D721Med (cell line): Measurements from ENCODE around the gene OLA1.

Source experiments
- DNase-seq: peaks from one replicate; pipeline ENCODE4 v3.0.0; 2011; ENCODE audit warnings: low spot score; ENCODE audit not compliant: insufficient read length
- FAIRE-seq: peaks from 2 replicates; lab custom pipeline; 2011; peaks lifted over from hg19 to GRCh38; lab: Jason Lieb, UNC
- TF ChIP-seq, protein P1 (sequence below): IDR thresholded peaks from 2 replicates; pipeline ENCODE4 v1.5.1; 2012; ENCODE audit warnings: mild to moderate bottlenecking, control low read depth; ENCODE audit not compliant: insufficient read depth; ENCODE audit errors: missing control alignments

OLA1 gene

GRCh38 chr2:174124181-174124580 is 124.2 kb downstream of the OLA1 start:
- no peak for DNase-seq
- FAIRE-seq, result no peak

DNA sequence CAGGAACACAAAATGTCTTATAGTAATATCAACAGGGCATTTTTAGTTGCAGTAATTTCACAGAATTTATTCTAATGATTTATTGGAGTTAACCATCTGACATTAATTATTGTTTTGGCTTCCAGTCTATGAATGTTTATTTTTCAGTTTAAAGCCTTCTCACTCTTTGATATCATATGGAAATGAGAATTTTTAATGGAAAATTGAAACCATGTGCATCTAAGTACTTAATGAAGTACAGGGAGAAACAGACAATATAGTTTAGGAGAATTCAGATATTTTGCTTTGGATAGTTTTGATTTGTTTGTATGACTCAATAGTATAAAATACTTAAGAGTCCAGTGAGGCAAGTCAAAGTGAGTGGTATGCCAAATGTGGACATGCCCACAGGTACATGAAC is 126.1 kb downstream of the OLA1 start:
- DNase-seq (no peak), FAIRE-seq (no peak)
- TF ChIP-seq, protein P1, sequence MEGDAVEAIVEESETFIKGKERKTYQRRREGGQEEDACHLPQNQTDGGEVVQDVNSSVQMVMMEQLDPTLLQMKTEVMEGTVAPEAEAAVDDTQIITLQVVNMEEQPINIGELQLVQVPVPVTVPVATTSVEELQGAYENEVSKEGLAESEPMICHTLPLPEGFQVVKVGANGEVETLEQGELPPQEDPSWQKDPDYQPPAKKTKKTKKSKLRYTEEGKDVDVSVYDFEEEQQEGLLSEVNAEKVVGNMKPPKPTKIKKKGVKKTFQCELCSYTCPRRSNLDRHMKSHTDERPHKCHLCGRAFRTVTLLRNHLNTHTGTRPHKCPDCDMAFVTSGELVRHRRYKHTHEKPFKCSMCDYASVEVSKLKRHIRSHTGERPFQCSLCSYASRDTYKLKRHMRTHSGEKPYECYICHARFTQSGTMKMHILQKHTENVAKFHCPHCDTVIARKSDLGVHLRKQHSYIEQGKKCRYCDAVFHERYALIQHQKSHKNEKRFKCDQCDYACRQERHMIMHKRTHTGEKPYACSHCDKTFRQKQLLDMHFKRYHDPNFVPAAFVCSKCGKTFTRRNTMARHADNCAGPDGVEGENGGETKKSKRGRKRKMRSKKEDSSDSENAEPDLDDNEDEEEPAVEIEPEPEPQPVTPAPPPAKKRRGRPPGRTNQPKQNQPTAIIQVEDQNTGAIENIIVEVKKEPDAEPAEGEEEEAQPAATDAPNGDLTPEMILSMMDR, result no peak

More at GRCh38 chr2:174124181-174124580, 124.2 kb downstream of the OLA1 start:
- TF ChIP-seq, protein P1, result no peak

- TF ChIP-seq, protein P1, result no peak
- FAIRE-seq (no peak), DNase-seq (no peak)
Observed at GRCh38 chr2:174121612-174122011, 126.7 kb downstream of the OLA1 start.

GRCh38 chr2:174121175-174121574 is 127.2 kb downstream of the OLA1 start:
- FAIRE-seq (no peak), DNase-seq (no peak)
- TF ChIP-seq, protein P1, result no peak

- TF ChIP-seq, protein P1, result no peak
- FAIRE-seq, result no peak
- DNase-seq, result no peak
Observed at GRCh38 chr2:174120346-174120745, 128.0 kb downstream of the OLA1 start.

GRCh38 chr2:174117951-174118930 is 130.1 kb downstream of the OLA1 start:
- TF ChIP-seq, protein P1, result no peak
- peak; percentile 87 for FAIRE-seq
- DNase-seq, result no peak

DNA sequence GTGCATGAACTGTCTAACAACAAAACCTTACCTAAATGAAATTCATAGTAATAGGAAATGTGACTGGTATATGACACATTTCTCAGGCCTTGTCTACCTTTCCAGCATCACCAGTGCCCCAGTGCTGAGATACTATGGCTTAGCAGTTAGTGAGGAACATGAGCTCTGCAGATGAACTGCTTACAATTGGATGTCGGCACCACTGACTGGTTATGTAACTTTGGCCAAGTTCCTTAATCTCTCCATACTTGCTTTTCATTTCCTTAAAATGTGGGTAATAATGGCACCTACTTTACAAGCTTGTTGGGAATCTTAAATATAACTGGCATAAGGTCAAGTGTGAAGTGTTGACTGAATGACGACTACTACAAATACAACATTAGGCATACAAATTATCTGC is 136.3 kb downstream of the OLA1 start:
- DNase-seq (no peak), FAIRE-seq (no peak)

More for the DNA sequence above, 136.3 kb downstream of the OLA1 start:
- TF ChIP-seq, protein P1, result no peak
